WTC11 (cell line): ENCODE data around the gene GALNT17. TPM values are rescaled to one million over a fixed set of nuclear protein-coding genes. Genes with fewer than 3 reads are reported as not detected.

Experiments used
- ATAC-seq: fragments of 200-7000 bp; cut with Tn5 transposase; 2 replicates; pipeline ENCODE4 v1.10.0; 2021; ENCODE audit warnings: mild to moderate bottlenecking, moderate library complexity
- CTCF ChIA-PET: fragments of 300-600 bp; sonication (Branson Sonifier 250); formaldehyde crosslinking; loops from one replicate; lab custom pipeline; 2021; ENCODE audit warnings: antibody characterized with exemption; lab: Charles Lee
- POLR2A ChIA-PET: fragments of 350-600 bp; sonication (Branson Sonifier 250); formaldehyde crosslinking; loops from one replicate; lab custom pipeline; 2021; ENCODE audit warnings: antibody characterized with exemption; lab: Charles Lee
- DNase-seq: peaks from one replicate; pipeline ENCODE4 v3.0.0; 2021; ENCODE audit warnings: low spot score
- H3K27ac Mint-ChIP-seq: 2 replicates; pipeline ENCODE4 v1.8.0; 2021; ENCODE audit warnings: mixed read lengths
- H3K27me3 Mint-ChIP-seq: 2 replicates; pipeline ENCODE4 v1.8.0; 2021; ENCODE audit warnings: low read depth, mild to moderate bottlenecking, moderate library complexity, mixed read lengths
- H3K36me3 Mint-ChIP-seq: 2 replicates; pipeline ENCODE4 v1.8.0; 2021; ENCODE audit warnings: mixed read lengths
- H3K4me1 Mint-ChIP-seq: 2 replicates; pipeline ENCODE4 v1.8.0; 2022; ENCODE audit warnings: mixed read lengths
- H3K4me3 Mint-ChIP-seq: 2 replicates; pipeline ENCODE4 v1.8.0; 2021; ENCODE audit warnings: mild to moderate bottlenecking, moderate library complexity, mixed read lengths
- H3K9me3 Mint-ChIP-seq: 2 replicates; pipeline ENCODE4 v1.8.0; 2021; ENCODE audit warnings: mixed read lengths
- ATF2 ChIP-seq: sonication (generic); formaldehyde crosslinking; IDR thresholded peaks from 2 replicates; pipeline ENCODE4 v1.8.1; 2022; ENCODE audit warnings: low read depth, missing genetic modification reagents, borderline replicate concordance
- E2F5 ChIP-seq: sonication (generic); formaldehyde crosslinking; IDR thresholded peaks from 2 replicates; pipeline ENCODE4 v1.8.1; 2022; ENCODE audit warnings: mild to moderate bottlenecking, moderate library complexity, missing genetic modification reagents
- EMX1 ChIP-seq: fragments of 250-450 bp; sonication (Bioruptor Pico); IDR thresholded peaks from 2 replicates; pipeline ENCODE4 v1.8.0; 2021; ENCODE audit warnings: mild to moderate bottlenecking
- NFATC4 ChIP-seq: fragments of 250-450 bp; sonication (Bioruptor Pico); IDR thresholded peaks from 2 replicates; pipeline ENCODE4 v1.9.0; 2021; ENCODE audit warnings: mild to moderate bottlenecking
- NR3C1 ChIP-seq: sonication (generic); formaldehyde crosslinking; conservative IDR thresholded peaks from 2 replicates; pipeline ENCODE4 v1.8.1; 2023; ENCODE audit warnings: low read depth, mild to moderate bottlenecking, missing genetic modification reagents
- RELA ChIP-seq: sonication (generic); formaldehyde crosslinking; IDR thresholded peaks from 2 replicates; pipeline ENCODE4 v1.8.1; 2022; ENCODE audit warnings: missing genetic modification reagents, mild to moderate bottlenecking, borderline replicate concordance
- SMAD3 ChIP-seq: sonication (generic); formaldehyde crosslinking; IDR thresholded peaks from 2 replicates; pipeline ENCODE4 v1.8.0; 2022; ENCODE audit warnings: missing genetic modification reagents, mild to moderate bottlenecking, borderline replicate concordance
- SMAD4 ChIP-seq: sonication (generic); formaldehyde crosslinking; IDR thresholded peaks from 2 replicates; pipeline ENCODE4 v1.8.0; 2022; ENCODE audit warnings: mild to moderate bottlenecking, missing genetic modification reagents
- TP53 ChIP-seq: sonication (generic); formaldehyde crosslinking; IDR thresholded peaks from 2 replicates; pipeline ENCODE4 v1.8.1; 2023; ENCODE audit warnings: mild to moderate bottlenecking, missing genetic modification reagents
- ZNF317 ChIP-seq: sonication (generic); formaldehyde crosslinking; IDR thresholded peaks from 2 replicates; pipeline ENCODE4 v1.8.1; 2023; ENCODE audit warnings: low read depth, mild to moderate bottlenecking, moderate library complexity, missing genetic modification reagents, borderline replicate concordance
- ZNF416 ChIP-seq: fragments of 250-450 bp; sonication (Bioruptor Pico); IDR thresholded peaks from 2 replicates; pipeline ENCODE4 v1.9.0; 2021; ENCODE audit warnings: mild to moderate bottlenecking, inconsistent platforms
- ZNF671 ChIP-seq: fragments of 250-450 bp; sonication (Bioruptor Pico); IDR thresholded peaks from 2 replicates; pipeline ENCODE4 v1.8.0; 2021; ENCODE audit warnings: mild to moderate bottlenecking
- ZSCAN18 ChIP-seq: fragments of 250-450 bp; sonication (Bioruptor Pico); IDR thresholded peaks from 2 replicates; pipeline ENCODE4 v2.1.2; 2022; ENCODE audit warnings: mild to moderate bottlenecking, moderate library complexity
- total RNA-seq: library from RNA; stranded (reverse); gene quantifications from 3 replicates; pipeline ENCODE4 v1.2.3, GENCODE V29; 2021
- TF ChIP-seq, protein P1 (sequence below): sonication (generic); formaldehyde crosslinking; IDR thresholded peaks from 2 replicates; pipeline ENCODE4 v1.8.0; 2023; ENCODE audit warnings: missing genetic modification reagents, mild to moderate bottlenecking, borderline replicate concordance
- TF ChIP-seq, protein P2 (sequence below): sonication (generic); formaldehyde crosslinking; IDR thresholded peaks from 2 replicates; pipeline ENCODE4 v1.8.1; 2023; ENCODE audit warnings: mild to moderate bottlenecking, moderate library complexity, missing genetic modification reagents
- TF ChIP-seq, protein P3 (sequence below): sonication (generic); formaldehyde crosslinking; IDR thresholded peaks from 2 replicates; pipeline ENCODE4 v1.8.0; 2022; ENCODE audit warnings: mild to moderate bottlenecking, missing genetic modification reagents
- TF ChIP-seq, protein P4 (sequence below): fragments of 250-450 bp; sonication (Bioruptor Pico); conservative IDR thresholded peaks from 2 replicates; pipeline ENCODE4 v1.9.0; 2021; ENCODE audit warnings: mild to moderate bottlenecking

Gene GALNT17
- total RNA-seq, 1 experiment from 2014 or later: 61.1 TPM

- H3K9me3 Mint-ChIP-seq: peaks cover 17% of the 10 kb centered on the region
- DNase-seq: no peak
- TF ChIP-seq ZNF317 (no peak), SMAD3 (no peak), E2F5 (CRISPR knock-in tag) (no peak), TP53 (CRISPR knock-in tag) (no peak), ZNF671 (CRISPR knock-in tag) (no peak), EMX1 (CRISPR knock-in tag) (no peak), RELA (CRISPR knock-in tag) (no peak), NFATC4 (CRISPR knock-in tag) (no peak), ZNF416 (CRISPR knock-in tag) (no peak), SMAD4 (CRISPR knock-in tag) (no peak), NR3C1 (CRISPR knock-in tag) (no peak), ATF2 (CRISPR knock-in tag) (no peak), ZSCAN18 (CRISPR knock-in tag) (no peak)
- TF ChIP-seq, protein P1, sequence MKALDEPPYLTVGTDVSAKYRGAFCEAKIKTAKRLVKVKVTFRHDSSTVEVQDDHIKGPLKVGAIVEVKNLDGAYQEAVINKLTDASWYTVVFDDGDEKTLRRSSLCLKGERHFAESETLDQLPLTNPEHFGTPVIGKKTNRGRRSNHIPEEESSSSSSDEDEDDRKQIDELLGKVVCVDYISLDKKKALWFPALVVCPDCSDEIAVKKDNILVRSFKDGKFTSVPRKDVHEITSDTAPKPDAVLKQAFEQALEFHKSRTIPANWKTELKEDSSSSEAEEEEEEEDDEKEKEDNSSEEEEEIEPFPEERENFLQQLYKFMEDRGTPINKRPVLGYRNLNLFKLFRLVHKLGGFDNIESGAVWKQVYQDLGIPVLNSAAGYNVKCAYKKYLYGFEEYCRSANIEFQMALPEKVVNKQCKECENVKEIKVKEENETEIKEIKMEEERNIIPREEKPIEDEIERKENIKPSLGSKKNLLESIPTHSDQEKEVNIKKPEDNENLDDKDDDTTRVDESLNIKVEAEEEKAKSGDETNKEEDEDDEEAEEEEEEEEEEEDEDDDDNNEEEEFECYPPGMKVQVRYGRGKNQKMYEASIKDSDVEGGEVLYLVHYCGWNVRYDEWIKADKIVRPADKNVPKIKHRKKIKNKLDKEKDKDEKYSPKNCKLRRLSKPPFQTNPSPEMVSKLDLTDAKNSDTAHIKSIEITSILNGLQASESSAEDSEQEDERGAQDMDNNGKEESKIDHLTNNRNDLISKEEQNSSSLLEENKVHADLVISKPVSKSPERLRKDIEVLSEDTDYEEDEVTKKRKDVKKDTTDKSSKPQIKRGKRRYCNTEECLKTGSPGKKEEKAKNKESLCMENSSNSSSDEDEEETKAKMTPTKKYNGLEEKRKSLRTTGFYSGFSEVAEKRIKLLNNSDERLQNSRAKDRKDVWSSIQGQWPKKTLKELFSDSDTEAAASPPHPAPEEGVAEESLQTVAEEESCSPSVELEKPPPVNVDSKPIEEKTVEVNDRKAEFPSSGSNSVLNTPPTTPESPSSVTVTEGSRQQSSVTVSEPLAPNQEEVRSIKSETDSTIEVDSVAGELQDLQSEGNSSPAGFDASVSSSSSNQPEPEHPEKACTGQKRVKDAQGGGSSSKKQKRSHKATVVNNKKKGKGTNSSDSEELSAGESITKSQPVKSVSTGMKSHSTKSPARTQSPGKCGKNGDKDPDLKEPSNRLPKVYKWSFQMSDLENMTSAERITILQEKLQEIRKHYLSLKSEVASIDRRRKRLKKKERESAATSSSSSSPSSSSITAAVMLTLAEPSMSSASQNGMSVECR: no peak
- TF ChIP-seq, protein P2, sequence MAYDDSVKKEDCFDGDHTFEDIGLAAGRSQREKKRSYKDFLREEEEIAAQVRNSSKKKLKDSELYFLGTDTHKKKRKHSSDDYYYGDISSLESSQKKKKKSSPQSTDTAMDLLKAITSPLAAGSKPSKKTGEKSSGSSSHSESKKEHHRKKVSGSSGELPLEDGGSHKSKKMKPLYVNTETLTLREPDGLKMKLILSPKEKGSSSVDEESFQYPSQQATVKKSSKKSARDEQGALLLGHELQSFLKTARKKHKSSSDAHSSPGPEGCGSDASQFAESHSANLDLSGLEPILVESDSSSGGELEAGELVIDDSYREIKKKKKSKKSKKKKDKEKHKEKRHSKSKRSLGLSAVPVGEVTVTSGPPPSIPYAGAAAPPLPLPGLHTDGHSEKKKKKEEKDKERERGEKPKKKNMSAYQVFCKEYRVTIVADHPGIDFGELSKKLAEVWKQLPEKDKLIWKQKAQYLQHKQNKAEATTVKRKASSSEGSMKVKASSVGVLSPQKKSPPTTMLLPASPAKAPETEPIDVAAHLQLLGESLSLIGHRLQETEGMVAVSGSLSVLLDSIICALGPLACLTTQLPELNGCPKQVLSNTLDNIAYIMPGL (CRISPR knock-in tag): no peak
- TF ChIP-seq, protein P3, sequence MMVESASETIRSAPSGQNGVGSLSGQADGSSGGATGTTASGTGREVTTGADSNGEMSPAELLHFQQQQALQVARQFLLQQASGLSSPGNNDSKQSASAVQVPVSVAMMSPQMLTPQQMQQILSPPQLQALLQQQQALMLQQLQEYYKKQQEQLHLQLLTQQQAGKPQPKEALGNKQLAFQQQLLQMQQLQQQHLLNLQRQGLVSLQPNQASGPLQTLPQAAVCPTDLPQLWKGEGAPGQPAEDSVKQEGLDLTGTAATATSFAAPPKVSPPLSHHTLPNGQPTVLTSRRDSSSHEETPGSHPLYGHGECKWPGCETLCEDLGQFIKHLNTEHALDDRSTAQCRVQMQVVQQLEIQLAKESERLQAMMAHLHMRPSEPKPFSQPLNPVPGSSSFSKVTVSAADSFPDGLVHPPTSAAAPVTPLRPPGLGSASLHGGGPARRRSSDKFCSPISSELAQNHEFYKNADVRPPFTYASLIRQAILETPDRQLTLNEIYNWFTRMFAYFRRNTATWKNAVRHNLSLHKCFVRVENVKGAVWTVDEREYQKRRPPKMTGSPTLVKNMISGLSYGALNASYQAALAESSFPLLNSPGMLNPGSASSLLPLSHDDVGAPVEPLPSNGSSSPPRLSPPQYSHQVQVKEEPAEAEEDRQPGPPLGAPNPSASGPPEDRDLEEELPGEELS: no peak; the same call in 1 of the 2 replicates
- TF ChIP-seq, protein P4, sequence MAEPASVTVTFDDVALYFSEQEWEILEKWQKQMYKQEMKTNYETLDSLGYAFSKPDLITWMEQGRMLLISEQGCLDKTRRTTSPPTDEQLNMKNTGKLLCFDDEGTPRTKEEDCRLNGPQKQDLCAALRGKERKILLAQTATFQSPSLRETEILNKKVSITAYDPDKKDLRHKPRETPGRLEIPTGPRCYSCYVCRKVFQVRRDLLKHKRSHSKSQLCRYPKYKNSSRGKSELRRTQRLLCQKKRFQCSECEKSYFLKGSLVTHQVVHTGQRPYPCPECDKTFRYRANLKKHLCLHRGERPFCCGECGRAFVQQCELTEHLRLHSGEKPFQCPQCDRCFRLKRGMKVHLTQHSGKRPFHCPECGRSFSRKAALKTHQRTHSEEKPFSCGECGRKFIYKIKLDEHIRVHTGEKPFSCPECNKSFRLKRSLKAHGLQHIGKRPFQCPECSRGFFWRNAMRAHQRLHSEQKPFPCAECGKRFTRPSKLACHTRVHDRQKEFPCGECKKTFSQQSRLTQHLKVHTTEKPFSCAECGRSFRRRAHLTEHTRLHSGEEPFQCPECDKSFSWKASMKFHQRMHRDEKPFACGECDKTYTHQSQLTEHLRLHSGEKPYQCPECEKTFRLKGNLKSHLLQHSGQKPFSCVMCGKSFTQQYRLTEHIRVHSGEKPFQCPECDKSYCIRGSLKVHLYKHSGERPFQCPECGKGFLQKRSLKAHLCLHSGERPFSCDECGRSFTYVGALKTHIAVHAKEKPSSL (CRISPR knock-in tag): no peak
- H3K27me3 Mint-ChIP-seq: no peaks in the 10 kb centered on the region
- ChIA-PET CTCF (interaction anchor here (0.5 to 6.3 kb wide), 6 partner anchors 13 to 910 kb away, joined by 3 to 40 read pairs (median 4); no protein-coding TSS in a partner anchor), POLR2A (no interaction called here)
- peaks cover 21% of the 10 kb centered on the region; the same call in 1 of the 2 replicates for H3K36me3 Mint-ChIP-seq
- peaks cover 25% of the 10 kb centered on the region for H3K4me1 Mint-ChIP-seq
- ATAC-seq: peak; percentile 81
- H3K4me3 Mint-ChIP-seq: no peak overlapping the region
- peak overlapping the region; percentile 87; the same call in 1 of the 2 replicates for H3K27ac Mint-ChIP-seq
These were observed 607.7 kb downstream of the GALNT17 start for GRCh38 chr7:71739520-71740173.
